ENCODE results near the gene FOXI1. TPM values are rescaled to one million over a fixed set of nuclear protein-coding genes. Genes with fewer than 3 reads are reported as not detected.

FOXI1 gene
- total RNA-seq, 1 experiment from 2014 or later = not detected

GRCh38 chr5:170142196-170142595 lies 36.5 kb downstream of the FOXI1 start:
- intact Hi-C loops (cut with micrococcal nuclease; ENCODE audit: unreplicated experiment) = no loop called here
- no peak overlapping the region for H3K4me2 ChIP-seq
- TF ChIP-seq EZH2 (IDR thresholded peaks at IDR 0.05; ENCODE audit: low read depth) (no peak), CTCF (conservative IDR thresholded peaks at IDR 0.05) (no peak)
- 0 out of 2 replicates have a peak, but pooled peaks cover 5% of the 10 kb centered on the region for H3F3A ChIP-seq (ENCODE audit: insufficient read depth, low read depth)
- no TSS peak for BruUV-seq (replicated peaks)
- 0 out of 2 replicates have a peak, but pooled peaks cover 2% of the 10 kb centered on the region for H3K9me3 ChIP-seq (ENCODE audit: insufficient read depth, low read depth)
- H3K27ac ChIP-seq = no peak overlapping the region
- POLR2A ChIA-PET (ENCODE audit: unreplicated experiment) = no interaction called here
- DNase-seq = no peak
- no peaks in the 10 kb centered on the region for H3K36me3 ChIP-seq (ENCODE audit: low read depth)
- H3K27me3 ChIP-seq (ENCODE audit: insufficient read depth, low read depth) = no peaks in the 10 kb centered on the region
- H3K79me2 ChIP-seq (ENCODE audit: low read depth) = no peaks in the 10 kb centered on the region
- H4K20me1 ChIP-seq (ENCODE audit: insufficient read depth) = no peaks in the 10 kb centered on the region
- no peak overlapping the region for H3K4me3 ChIP-seq
- no peak overlapping the region for H2AFZ ChIP-seq
- H3K9me2 ChIP-seq (ENCODE audit: insufficient read depth) = no peaks in the 10 kb centered on the region
- CTCF ChIA-PET = no interaction called here
- peaks cover 13% of the 10 kb centered on the region for H3K4me1 ChIP-seq (replicated peaks; ENCODE audit: insufficient read depth)

- POLR2A ChIA-PET (ENCODE audit: unreplicated experiment) = no interaction called here
- no TSS peak for BruUV-seq (replicated peaks)
Measured at GRCh38 chr5:170143091-170143490, 37.4 kb downstream of the FOXI1 start.

DNA sequence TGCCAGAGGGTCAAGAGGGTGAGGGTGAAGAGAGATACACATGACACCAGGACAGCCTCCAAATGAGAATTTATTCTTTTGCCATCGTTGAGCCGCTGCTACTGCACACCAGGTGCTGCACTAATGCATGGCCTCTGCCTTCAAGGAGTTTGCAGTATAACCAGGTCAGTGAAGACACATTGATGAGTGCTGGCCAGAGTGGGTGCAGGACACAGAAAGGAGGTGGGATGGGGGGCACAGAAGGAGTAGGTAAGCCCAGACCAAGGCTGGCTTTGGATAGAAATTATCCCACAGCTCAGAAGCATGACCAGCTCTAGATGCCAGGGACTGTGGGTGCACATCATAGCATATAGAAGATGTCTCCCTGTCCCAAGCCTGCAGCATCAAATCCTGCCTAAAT lies 38.0 kb downstream of the FOXI1 start:
- CTCF ChIA-PET = no interaction called here
- Histone ChIP-seq H3K36me3 (ENCODE audit: low read depth) (no peaks in the 10 kb centered on the region), H3F3A (ENCODE audit: insufficient read depth, low read depth) (0 out of 2 replicates have a peak, but pooled peaks cover 5% of the 10 kb centered on the region), H3K4me3 (no peak overlapping the region), H3K9me3 (ENCODE audit: insufficient read depth, low read depth) (no peaks in the 10 kb centered on the region), H3K9me2 (ENCODE audit: insufficient read depth) (no peaks in the 10 kb centered on the region), H3K4me1 (replicated peaks; ENCODE audit: insufficient read depth) (peaks cover 6% of the 10 kb centered on the region), H3K27ac (no peak overlapping the region), H2AFZ (no peak overlapping the region), H3K79me2 (ENCODE audit: low read depth) (no peaks in the 10 kb centered on the region), H3K4me2 (no peak overlapping the region), H4K20me1 (ENCODE audit: insufficient read depth) (no peaks in the 10 kb centered on the region), H3K27me3 (ENCODE audit: insufficient read depth, low read depth) (no peaks in the 10 kb centered on the region)
- POLR2A ChIA-PET (ENCODE audit: unreplicated experiment) = no interaction called here
- TF ChIP-seq CTCF (conservative IDR thresholded peaks at IDR 0.05) = no peak
- TF ChIP-seq EZH2 (IDR thresholded peaks at IDR 0.05; ENCODE audit: low read depth) = no peak
- DNase-seq = no peak
- BruUV-seq (replicated peaks) = no TSS peak
- intact Hi-C loops (cut with micrococcal nuclease; ENCODE audit: unreplicated experiment) = no loop called here

More at GRCh38 chr5:170143091-170143490, 37.4 kb downstream of the FOXI1 start:
- no peak for TF ChIP-seq EZH2 (IDR thresholded peaks at IDR 0.05; ENCODE audit: low read depth)
- TF ChIP-seq CTCF (conservative IDR thresholded peaks at IDR 0.05) = no peak
- H4K20me1 ChIP-seq (ENCODE audit: insufficient read depth) = no peaks in the 10 kb centered on the region
- no peaks in the 10 kb centered on the region for H3K36me3 ChIP-seq (ENCODE audit: low read depth)
- H3K27ac ChIP-seq = no peak overlapping the region
- CTCF ChIA-PET = no interaction called here
- intact Hi-C loops (cut with micrococcal nuclease; ENCODE audit: unreplicated experiment) = no loop called here
- H3K27me3 ChIP-seq (ENCODE audit: insufficient read depth, low read depth) = no peaks in the 10 kb centered on the region
- no peaks in the 10 kb centered on the region for H3K9me3 ChIP-seq (ENCODE audit: insufficient read depth, low read depth)
- DNase-seq = no peak
- H3K4me3 ChIP-seq = no peak overlapping the region
- H3F3A ChIP-seq (ENCODE audit: insufficient read depth, low read depth) = 0 out of 2 replicates have a peak, but pooled peaks cover 5% of the 10 kb centered on the region
- H2AFZ ChIP-seq = no peak overlapping the region
- H3K4me1 ChIP-seq (replicated peaks; ENCODE audit: insufficient read depth) = peaks cover 6% of the 10 kb centered on the region
- H3K9me2 ChIP-seq (ENCODE audit: insufficient read depth) = no peaks in the 10 kb centered on the region
- no peak overlapping the region for H3K4me2 ChIP-seq
- H3K79me2 ChIP-seq (ENCODE audit: low read depth) = no peaks in the 10 kb centered on the region
